Choroid plexus epithelial cell (primary cell): ENCODE data around the gene CIB4.

ENCODE experiments used
- DNase-seq: peaks from one replicate; pipeline ENCODE4 v3.0.0-alpha.2; 2010; ENCODE audit warnings: low read depth
- H3K4me3 ChIP-seq: 2 replicates; pipeline ENCODE4 v1.5.1; 2011; ENCODE audit warnings: low read depth, mild to moderate bottlenecking, control low read depth, low read length, moderate library complexity
- TF ChIP-seq, protein P1 (sequence below): conservative IDR thresholded peaks from 2 replicates; pipeline ENCODE4 v1.5.1; 2011; ENCODE audit warnings: low read depth, mild to moderate bottlenecking, control low read depth, inconsistent platforms, low read length, moderate library complexity

The CIB4 gene

DNA sequence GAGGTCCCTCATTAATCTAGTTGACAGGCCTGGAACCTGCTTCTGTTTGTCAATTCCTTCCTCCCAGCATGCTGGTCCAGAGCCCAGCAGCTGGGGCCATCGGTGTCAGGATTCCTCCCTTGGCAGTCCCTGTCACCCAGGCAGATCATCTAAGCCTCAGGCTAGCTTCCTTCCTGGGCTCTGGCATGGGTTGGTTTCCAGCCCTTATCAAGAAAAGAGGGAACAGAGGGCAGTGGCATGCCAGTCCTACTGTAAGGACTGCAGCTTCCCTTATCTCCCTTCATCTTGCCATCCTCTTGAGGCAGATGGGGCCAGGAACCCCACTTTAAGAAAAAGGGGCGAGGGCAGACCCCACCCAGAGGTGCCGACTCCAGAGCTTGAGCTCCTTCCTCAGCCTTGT, 40.5 kb upstream of the CIB4 start:
- TF ChIP-seq, protein P1, sequence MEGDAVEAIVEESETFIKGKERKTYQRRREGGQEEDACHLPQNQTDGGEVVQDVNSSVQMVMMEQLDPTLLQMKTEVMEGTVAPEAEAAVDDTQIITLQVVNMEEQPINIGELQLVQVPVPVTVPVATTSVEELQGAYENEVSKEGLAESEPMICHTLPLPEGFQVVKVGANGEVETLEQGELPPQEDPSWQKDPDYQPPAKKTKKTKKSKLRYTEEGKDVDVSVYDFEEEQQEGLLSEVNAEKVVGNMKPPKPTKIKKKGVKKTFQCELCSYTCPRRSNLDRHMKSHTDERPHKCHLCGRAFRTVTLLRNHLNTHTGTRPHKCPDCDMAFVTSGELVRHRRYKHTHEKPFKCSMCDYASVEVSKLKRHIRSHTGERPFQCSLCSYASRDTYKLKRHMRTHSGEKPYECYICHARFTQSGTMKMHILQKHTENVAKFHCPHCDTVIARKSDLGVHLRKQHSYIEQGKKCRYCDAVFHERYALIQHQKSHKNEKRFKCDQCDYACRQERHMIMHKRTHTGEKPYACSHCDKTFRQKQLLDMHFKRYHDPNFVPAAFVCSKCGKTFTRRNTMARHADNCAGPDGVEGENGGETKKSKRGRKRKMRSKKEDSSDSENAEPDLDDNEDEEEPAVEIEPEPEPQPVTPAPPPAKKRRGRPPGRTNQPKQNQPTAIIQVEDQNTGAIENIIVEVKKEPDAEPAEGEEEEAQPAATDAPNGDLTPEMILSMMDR, result no peak
- no peak for DNase-seq
- no peak overlapping the region for H3K4me3 ChIP-seq

DNA sequence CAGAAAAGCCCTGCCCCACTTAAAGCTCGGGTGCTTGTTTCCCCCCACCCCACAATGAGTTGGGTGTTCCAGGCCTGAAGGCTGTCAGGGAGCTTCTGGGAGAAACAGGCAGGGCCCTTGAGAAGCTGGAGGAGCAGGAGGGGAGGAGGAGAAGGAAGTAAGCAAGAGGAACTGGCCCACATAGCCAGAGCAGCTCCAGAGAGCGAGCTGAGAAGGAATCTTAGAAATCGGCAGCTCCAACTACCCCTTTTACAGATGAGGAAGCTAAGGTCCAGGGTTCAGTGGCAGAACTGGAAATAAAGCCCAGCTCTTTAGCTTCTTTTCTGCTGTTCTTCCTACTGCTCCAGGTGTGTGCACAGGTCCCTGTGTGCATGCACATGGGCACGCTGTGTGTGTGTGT, 38.7 kb upstream of the CIB4 start:
- TF ChIP-seq, protein P1, result no peak
- no peak for DNase-seq
- no peak overlapping the region for H3K4me3 ChIP-seq

DNA sequence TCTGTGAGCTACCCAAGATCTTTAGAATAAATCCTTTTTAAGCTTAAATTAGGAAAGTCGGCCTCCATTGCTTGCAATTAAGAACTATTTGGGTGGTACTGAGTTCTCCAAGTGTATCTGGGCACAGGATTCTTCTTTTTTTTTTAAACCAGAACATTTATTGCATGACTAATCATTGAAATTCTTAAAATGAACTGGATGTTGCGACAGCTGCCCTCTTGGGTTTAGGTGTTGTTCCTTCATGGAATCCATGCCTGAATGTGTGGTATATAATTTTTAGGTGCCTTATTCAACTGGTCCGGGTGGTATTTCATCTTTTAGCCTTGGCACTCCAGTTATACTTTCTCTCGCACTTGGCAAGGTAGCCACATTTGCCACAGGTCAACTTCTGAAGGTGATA, 36.9 kb upstream of the CIB4 start:
- TF ChIP-seq, protein P1, result no peak
- DNase-seq, result no peak
- no peak overlapping the region for H3K4me3 ChIP-seq

DNA sequence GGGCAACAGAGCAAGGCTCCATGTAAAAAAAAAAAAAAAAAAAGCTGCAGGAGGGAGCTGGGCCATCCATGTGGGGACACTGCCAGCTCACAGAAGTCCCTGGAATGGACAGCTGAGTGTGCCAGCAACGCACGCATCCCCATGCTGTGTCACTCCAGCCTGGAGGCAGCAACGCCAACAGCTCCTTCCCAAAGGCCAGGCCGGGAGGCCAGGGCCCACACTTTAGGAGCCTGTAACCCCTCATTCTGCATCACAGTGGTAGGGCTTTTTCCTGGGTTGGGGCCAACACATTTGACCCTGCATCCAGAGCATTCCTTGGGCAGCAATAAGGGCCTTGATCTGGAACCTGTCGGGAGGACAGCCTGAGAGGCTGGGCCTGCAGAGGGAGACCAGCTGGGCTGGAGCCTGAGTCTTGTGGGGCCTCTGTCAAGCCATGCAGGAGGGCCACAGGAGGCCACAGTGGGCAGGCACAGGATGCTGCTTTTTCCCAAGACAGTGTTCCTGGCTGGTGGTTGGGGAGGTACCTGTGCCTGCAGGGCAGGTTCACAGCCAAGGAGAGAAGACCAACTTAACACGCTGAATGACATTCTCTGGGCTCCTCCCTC, 34.6 kb upstream of the CIB4 start:
- H3K4me3 ChIP-seq, result no peak overlapping the region
- DNase-seq, result no peak
- TF ChIP-seq, protein P1, result no peak

DNA sequence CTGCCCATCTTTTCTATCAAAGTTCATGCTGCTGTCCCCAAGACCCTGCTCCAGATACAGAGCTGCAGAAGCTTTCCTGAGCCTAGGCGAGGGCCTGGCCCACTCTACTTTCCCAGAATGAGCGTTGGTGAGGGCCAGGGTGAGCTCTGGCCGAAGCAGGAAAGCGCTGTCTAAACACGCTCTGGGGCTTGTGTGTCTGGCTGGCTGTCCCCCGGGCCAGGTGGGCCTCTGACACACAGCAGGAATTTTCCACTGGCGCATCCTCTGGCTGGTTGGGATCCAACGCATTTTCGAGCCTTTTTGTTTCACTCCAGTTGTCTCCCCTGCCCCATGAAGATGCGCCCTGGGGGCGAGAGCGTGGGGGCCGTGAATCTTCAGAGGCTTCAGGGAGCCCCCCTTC, 33.6 kb upstream of the CIB4 start:
- TF ChIP-seq, protein P1, result no peak
- H3K4me3 ChIP-seq, result no peak overlapping the region
- DNase-seq, result no peak

DNA sequence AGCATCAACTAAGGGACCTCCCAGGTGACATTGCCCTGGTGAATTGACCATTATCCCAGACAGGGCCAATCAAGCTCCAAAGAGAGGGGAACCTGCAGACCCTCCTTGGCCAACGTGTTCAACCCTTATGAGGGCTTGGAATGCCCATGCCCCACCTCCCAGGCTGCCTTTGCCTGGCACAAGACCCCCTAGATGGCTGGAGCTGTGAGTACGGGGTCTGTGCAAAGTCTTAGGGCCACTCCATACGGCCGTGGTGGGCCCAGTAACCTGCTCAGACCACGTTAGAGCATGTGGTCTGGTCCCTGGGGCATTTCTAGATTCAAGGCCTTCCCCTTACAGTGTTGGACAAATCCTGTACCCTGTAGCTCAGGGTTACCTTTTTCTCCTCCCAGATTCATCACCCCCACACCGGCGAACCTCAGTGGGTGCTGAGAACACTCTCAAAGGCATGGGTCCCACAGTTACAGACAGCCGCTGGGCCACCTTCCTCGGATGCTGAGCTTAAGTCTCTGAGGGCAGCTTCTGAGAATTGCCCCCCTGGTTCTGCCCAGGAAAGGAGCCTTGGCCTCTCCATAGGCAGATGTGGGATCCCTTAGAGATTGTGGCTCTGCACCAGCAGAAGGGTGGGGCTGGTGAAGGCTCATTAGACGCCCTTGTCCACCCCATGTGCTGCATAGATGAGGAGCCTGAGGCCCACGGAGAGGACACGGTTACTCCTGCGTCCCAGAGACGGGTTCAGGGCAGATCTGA, 33.0 kb upstream of the CIB4 start:
- DNase-seq, result no peak
- TF ChIP-seq, protein P1, result no peak
- no peak overlapping the region for H3K4me3 ChIP-seq
